SK-N-MC (cell line): Measurements from ENCODE around the gene NCBP3.

ENCODE experiments used
- DNase-seq: peaks from one replicate; pipeline ENCODE4 v3.0.0-alpha.2; 2011; ENCODE audit warnings: low read depth, low spot score
- H3K27ac ChIP-seq: fragments of 200-600 bp; sonication (generic); 2 replicates; pipeline ENCODE4 v1.5.1; 2016; ENCODE audit warnings: mixed run types
- H3K36me3 ChIP-seq: fragments of 200-600 bp; sonication (generic); 2 replicates; pipeline ENCODE4 v1.6.1; 2017; ENCODE audit warnings: antibody characterized with exemption, low read length, mixed read lengths; ENCODE audit not compliant: insufficient read depth
- H3K4me3 ChIP-seq: fragments of 200-600 bp; sonication (generic); 2 replicates; pipeline ENCODE4 v1.5.1; 2016
- H3K9ac ChIP-seq: fragments of 200-600 bp; sonication (generic); 2 replicates; pipeline ENCODE4 v1.8.0; 2017; ENCODE audit warnings: mixed run types, mixed read lengths; ENCODE audit not compliant: insufficient read length
- H3K9me3 ChIP-seq: fragments of 200-600 bp; sonication (generic); 2 replicates; pipeline ENCODE4 v1.6.1; 2017; ENCODE audit warnings: low read depth, mild to moderate bottlenecking, antibody characterized with exemption, low read length, moderate library complexity, mixed read lengths
- EZH2 ChIP-seq: fragments of 200-600 bp; sonication (generic); IDR thresholded peaks from one replicate; pipeline ENCODE4 v1.6.1; 2017; ENCODE audit warnings: antibody characterized with exemption
- FOXP2 ChIP-seq: optimal IDR thresholded peaks from 2 replicates; pipeline ENCODE3; 2011; ENCODE audit warnings: mild to moderate bottlenecking, moderate library complexity; ENCODE audit not compliant: insufficient read depth; ENCODE audit errors: extremely low read length, control extremely low read depth
- POLR2AphosphoS5 ChIP-seq: IDR thresholded peaks from 2 replicates; pipeline ENCODE4 v1.6.1; 2012; ENCODE audit warnings: mild to moderate bottlenecking, low read depth, low read length, borderline replicate concordance

NCBP3 gene

GRCh38 chr17:3870871-3871306, 24.8 kb upstream of the NCBP3 start:
- Histone ChIP-seq H3K4me3 (0 out of 2 replicates have a peak overlapping the region, but pooled peaks have one; percentile 12), H3K9ac (peak overlapping the region; percentile 37), H3K36me3 (peaks cover 11% of the 10 kb centered on the region; the same call in 1 of the 2 replicates), H3K9me3 (no peaks in the 10 kb centered on the region), H3K27ac (0 out of 2 replicates have a peak overlapping the region, but pooled peaks have one; percentile 36)
- TF ChIP-seq EZH2, result no peak
- TF ChIP-seq FOXP2, result no peak
- TF ChIP-seq POLR2AphosphoS5, result no peak
- no peak for DNase-seq

DNA sequence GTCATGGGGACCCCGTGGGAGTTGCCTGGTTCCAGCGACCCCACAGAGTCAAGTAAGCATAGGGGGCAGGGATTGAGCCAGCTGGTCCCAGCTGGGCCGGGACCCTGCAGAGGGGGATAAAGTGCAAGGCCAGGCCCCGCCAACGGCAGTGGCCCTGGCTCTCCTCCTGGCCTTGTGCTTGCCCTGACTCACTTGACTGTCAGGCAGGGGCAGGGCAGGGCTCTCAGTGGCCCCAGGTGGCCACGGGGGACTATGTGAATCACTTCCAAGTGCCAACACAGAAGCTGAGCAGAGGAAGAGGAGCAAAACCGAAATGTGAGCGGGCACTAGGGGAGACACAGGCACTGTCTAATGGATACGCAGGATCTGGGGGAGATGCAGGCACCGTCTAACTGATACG, 21.6 kb upstream of the NCBP3 start:
- H3K9ac ChIP-seq, result no peak overlapping the region
- H3K4me3 ChIP-seq, result no peak overlapping the region
- no peak for DNase-seq
- no peaks in the 10 kb centered on the region for H3K9me3 ChIP-seq
- no peak for TF ChIP-seq EZH2
- TF ChIP-seq POLR2AphosphoS5, result no peak
- no peak for TF ChIP-seq FOXP2
- no peak overlapping the region for H3K27ac ChIP-seq
- peaks cover 8% of the 10 kb centered on the region; the same call in 1 of the 2 replicates for H3K36me3 ChIP-seq

GRCh38 chr17:3867106-3867505, 21.1 kb upstream of the NCBP3 start:
- Histone ChIP-seq H3K9ac (no peak overlapping the region), H3K9me3 (no peaks in the 10 kb centered on the region), H3K36me3 (peaks cover 3% of the 10 kb centered on the region; the same call in 1 of the 2 replicates), H3K4me3 (no peak overlapping the region), H3K27ac (no peak overlapping the region)
- no peak for DNase-seq
- no peak for TF ChIP-seq FOXP2
- TF ChIP-seq EZH2, result no peak
- TF ChIP-seq POLR2AphosphoS5, result no peak

GRCh38 chr17:3866276-3866675, 20.2 kb upstream of the NCBP3 start:
- H3K9ac ChIP-seq, result no peak overlapping the region
- H3K36me3 ChIP-seq, result no peaks in the 10 kb centered on the region
- DNase-seq, result no peak
- H3K9me3 ChIP-seq, result no peaks in the 10 kb centered on the region
- TF ChIP-seq POLR2AphosphoS5 (no peak), EZH2 (no peak), FOXP2 (no peak)
- no peak overlapping the region for H3K4me3 ChIP-seq
- H3K27ac ChIP-seq, result no peak overlapping the region

DNA sequence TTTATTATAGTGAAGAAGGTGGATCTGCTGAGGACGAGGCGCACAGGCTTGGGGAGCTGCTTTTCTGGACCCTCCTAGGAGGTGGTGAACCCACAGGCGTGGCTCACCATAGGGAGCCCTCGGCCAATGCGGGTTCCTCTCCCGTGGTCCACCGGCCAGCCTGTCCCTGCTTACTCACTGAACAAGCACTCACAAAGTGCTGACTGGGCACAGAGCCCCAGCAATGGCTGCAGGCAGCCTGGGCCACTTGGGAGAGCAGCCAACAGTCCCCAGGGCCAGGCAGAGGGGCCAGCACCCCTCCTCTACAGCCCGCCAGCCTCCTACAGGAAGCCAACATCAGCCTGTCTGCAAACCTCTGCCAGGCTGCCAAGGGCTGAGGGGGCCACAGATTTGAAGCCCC, 19.1 kb upstream of the NCBP3 start:
- no peak for TF ChIP-seq EZH2
- no peak for TF ChIP-seq FOXP2
- TF ChIP-seq POLR2AphosphoS5, result no peak
- H3K4me3 ChIP-seq, result no peak overlapping the region
- H3K36me3 ChIP-seq, result no peaks in the 10 kb centered on the region
- H3K9me3 ChIP-seq, result no peaks in the 10 kb centered on the region
- DNase-seq, result no peak
- no peak overlapping the region for H3K9ac ChIP-seq
- H3K27ac ChIP-seq, result no peak overlapping the region

DNA sequence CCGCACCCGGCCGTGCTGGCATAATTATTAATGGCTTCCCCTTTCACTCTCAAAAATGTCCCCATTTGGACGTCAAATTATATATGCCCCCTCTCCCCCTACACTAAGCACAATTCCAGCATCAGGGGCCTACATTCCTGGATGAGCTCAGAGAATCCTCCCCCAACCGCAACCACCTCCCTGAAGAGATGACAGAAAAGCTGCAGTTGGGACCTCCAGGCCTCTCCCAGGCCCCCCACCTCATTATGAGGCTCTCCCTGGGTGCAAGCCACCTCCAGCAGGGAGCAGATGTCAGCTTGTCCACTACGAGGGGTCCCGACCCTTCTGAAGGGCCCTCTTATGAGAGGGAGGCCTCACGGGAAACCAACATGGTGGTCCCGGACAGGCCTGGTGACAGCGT, 18.5 kb upstream of the NCBP3 start:
- no peaks in the 10 kb centered on the region for H3K9me3 ChIP-seq
- no peak overlapping the region for H3K27ac ChIP-seq
- no peaks in the 10 kb centered on the region for H3K36me3 ChIP-seq
- TF ChIP-seq POLR2AphosphoS5 (no peak), FOXP2 (no peak), EZH2 (no peak)
- no peak overlapping the region for H3K4me3 ChIP-seq
- no peak for DNase-seq
- no peak overlapping the region for H3K9ac ChIP-seq

DNA sequence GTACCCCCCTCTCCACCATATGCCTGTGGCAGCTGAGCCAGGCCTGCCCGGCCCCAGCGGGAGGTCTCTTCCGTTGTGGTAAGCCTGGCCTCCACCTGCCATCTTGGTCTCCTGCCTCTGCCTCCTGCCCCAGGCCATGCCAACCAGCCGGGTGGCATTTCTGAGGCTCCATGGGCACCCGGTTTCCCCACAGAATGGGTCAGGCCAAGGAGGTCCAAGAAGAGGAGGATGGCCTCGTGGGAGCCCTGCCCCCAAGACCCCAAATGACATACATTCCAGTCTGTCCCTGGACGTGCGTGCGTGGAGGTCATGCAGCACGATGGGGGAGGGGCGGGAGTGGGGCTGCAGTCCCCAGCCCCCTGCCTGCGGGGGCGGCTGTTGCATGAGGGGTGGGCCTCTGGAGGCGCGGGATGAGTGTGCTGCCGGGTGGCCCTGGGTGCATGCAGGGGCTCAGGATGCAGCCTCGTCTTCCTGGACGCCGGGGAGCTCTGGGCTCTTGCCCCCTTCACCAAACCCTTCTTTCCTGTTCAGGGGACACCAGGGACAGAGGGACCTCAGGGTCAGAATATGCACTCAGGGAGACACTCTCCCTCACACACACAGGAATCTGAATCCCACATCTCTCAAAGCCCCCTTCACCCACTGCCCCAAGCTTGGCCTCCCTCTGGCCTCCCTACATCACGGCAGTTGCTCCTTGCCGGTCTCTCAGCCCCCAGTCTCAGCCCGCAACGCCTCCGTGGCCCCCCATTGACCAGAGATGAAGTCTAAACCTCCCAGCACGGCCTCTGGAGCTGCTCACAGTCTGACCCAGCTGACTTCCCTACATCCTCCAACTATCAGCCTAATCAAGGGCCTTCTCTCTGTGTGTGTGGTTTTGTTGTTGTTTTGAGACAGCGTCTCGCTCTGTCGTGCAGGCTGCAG, 16.0 kb upstream of the NCBP3 start:
- H3K9me3 ChIP-seq, result no peaks in the 10 kb centered on the region
- TF ChIP-seq POLR2AphosphoS5 (no peak), FOXP2 (no peak), EZH2 (no peak)
- H3K9ac ChIP-seq, result no peak overlapping the region
- no peak overlapping the region for H3K27ac ChIP-seq
- no peaks in the 10 kb centered on the region for H3K36me3 ChIP-seq
- H3K4me3 ChIP-seq, result no peak overlapping the region
- DNase-seq, result no peak

- no peak for DNase-seq
- Histone ChIP-seq H3K36me3 (no peaks in the 10 kb centered on the region), H3K4me3 (no peak overlapping the region), H3K27ac (no peak overlapping the region), H3K9ac (no peak overlapping the region), H3K9me3 (no peaks in the 10 kb centered on the region)
- TF ChIP-seq EZH2, result no peak
- TF ChIP-seq POLR2AphosphoS5, result no peak
- no peak for TF ChIP-seq FOXP2
Measured at GRCh38 chr17:3860939-3861700, 15.1 kb upstream of the NCBP3 start.
